H1 (cell line): ENCODE data around the gene TARBP2. TPM values are rescaled to one million over a fixed set of nuclear protein-coding genes. Genes with fewer than 3 reads are reported as not detected.

Experiments
- ATF2 ChIP-seq: IDR thresholded peaks from 2 replicates; pipeline ENCODE4 v1.6.1; 2012; ENCODE audit warnings: low read length, inconsistent platforms
- HDAC6 ChIP-seq: IDR thresholded peaks from one replicate; pipeline ENCODE4 v1.7.1; 2012; ENCODE audit warnings: low read depth, mild to moderate bottlenecking, inconsistent platforms, low read length, moderate library complexity
- TAF1 ChIP-seq: IDR thresholded peaks from 2 replicates; pipeline ENCODE4 v1.6.1; 2011; ENCODE audit warnings: mild to moderate bottlenecking, low read depth, low read length
- polyA plus RNA-seq, 7 experiments: library from polyadenylated mRNA; depleted of rRNA in 3 of 7; stranded (reverse) in 5 of 7; unstranded in 2 of 7; fragments of >200 nt in 5 of 7; fragments of 200-250 nt in 2 of 7; gene quantifications; 1 replicate in 5 of 7; 2 replicates in 1 of 7; 4 replicates in 1 of 7; pipeline versions ENCODE4 v1.2.1 to v1.2.3, GENCODE V29; 2011 to 2013; ENCODE audit warnings: missing spikeins in 2 of 7, mixed read lengths in 2 of 7
- total RNA-seq: library from RNA; stranded (reverse); fragmentation: NEBNext Ultra II Directional; extraction: Animal tissue kit (Norgen Biotek cat#: 25700); gene quantifications from 2 replicates; pipeline ENCODE4 v1.2.1, GENCODE V29; 2021

Gene TARBP2
- total and polyA plus RNA-seq, 2 of the 8 experiments (the other 6 are each of a cell fraction or from before 2014, with no cell fraction given) = 69.9 to 122 TPM

GRCh38 chr12:53551889-53552291, 50.8 kb downstream of the TARBP2 start (continued):
- TF ChIP-seq ATF2 (no peak), HDAC6 (no peak), TAF1 (no peak)
- TF ChIP-seq, all 59 proteins: peak for 0
